Cardiac fibroblast (primary cell): Measurements from ENCODE around the gene INTS1.

Source experiments
- DNase-seq, 2 donors: peaks; one replicate each; pipeline versions ENCODE4 v3.0.0 to v3.0.0-alpha.2; 2010; ENCODE audit warnings: low read depth in 2 of 2
- H3K4me3 ChIP-seq, 2 donors: replicated peaks in 1 of 2; 1 replicate in 1 of 2; 2 replicates in 1 of 2; pipeline ENCODE4 v1.5.1; 2011; ENCODE audit warnings: low read depth in 2 of 2, low read length in 2 of 2, mild to moderate bottlenecking in 2 of 2, moderate library complexity in 1 of 2
- CTCF ChIP-seq: IDR thresholded peaks from one replicate; pipeline ENCODE4 v1.5.1; 2011; ENCODE audit warnings: low read depth, mild to moderate bottlenecking, low read length, inconsistent platforms

INTS1 gene

GRCh38 chr7:1533255-1533546 lies 29.0 kb upstream of the INTS1 start:
- no peak for TF ChIP-seq CTCF
- peak overlapping the region; percentile 68 to 72 for H3K4me3 ChIP-seq
- no peak for DNase-seq

GRCh38 chr7:1532456-1533254 lies 28.5 kb upstream of the INTS1 start:
- TF ChIP-seq CTCF = no peak
- H3K4me3 ChIP-seq = peak overlapping the region; percentile 68 to 72
- peak; percentile 91 to 95 for DNase-seq

- peak overlapping the region; percentile 68 to 72 for H3K4me3 ChIP-seq
- TF ChIP-seq CTCF = no peak
- no peak for DNase-seq
Measured at GRCh38 chr7:1531979-1532455, 27.8 kb upstream of the INTS1 start.

- peak overlapping the region; percentile 68 to 72 for H3K4me3 ChIP-seq
- peak in 1 of 2 donors; percentile 46 for DNase-seq
- TF ChIP-seq CTCF = no peak
Measured at GRCh38 chr7:1531263-1531978, 27.2 kb upstream of the INTS1 start.

- TF ChIP-seq CTCF = no peak
- no peak for DNase-seq
- peak overlapping the region; percentile 68 to 72 for H3K4me3 ChIP-seq
Measured at GRCh38 chr7:1530946-1531262, 26.7 kb upstream of the INTS1 start.

- no peak overlapping the region for H3K4me3 ChIP-seq
- no peak for DNase-seq
- no peak for TF ChIP-seq CTCF
Measured at GRCh38 chr7:1529383-1530116, 25.4 kb upstream of the INTS1 start.
